Measurements from ENCODE around the gene PIGQ. TPM values are rescaled to one million over a fixed set of nuclear protein-coding genes. Genes with fewer than 3 reads are reported as not detected.
A peak's percentile ranks its signal among the peaks of the same experiment; 100 is the strongest.

PIGQ gene
- total and polyA plus RNA-seq, 3 donors from 2014 or later = 80.5 to 123 (median 95.4) TPM

GRCh38 chr16:591892-592517, 22.2 kb downstream of the PIGQ start:
- no peak overlapping the region for H3K27ac ChIP-seq
- no peak overlapping the region for H3K4me3 ChIP-seq
- H3K9me3 ChIP-seq = no peaks in the 10 kb centered on the region
- intact Hi-C loops (cut with DNase I; ENCODE audit: low total_unique reads) = no loop called here
- TF ChIP-seq POLR2A (IDR thresholded peaks at IDR 0.05) (no peak), CTCF (IDR thresholded peaks at IDR 0.05) (no peak)
- WGBS, 2 donors = 83 to 91% methylated on average over 14 to 15 of the region's 15 CpGs
- no peaks in the 10 kb centered on the region for H3K36me3 ChIP-seq (ENCODE audit: low read depth, missing control alignments)
- no peaks in the 10 kb centered on the region for H3K27me3 ChIP-seq
- H3K4me1 ChIP-seq = peaks cover 33% of the 10 kb centered on the region
- DNase-seq = no peak

DNA sequence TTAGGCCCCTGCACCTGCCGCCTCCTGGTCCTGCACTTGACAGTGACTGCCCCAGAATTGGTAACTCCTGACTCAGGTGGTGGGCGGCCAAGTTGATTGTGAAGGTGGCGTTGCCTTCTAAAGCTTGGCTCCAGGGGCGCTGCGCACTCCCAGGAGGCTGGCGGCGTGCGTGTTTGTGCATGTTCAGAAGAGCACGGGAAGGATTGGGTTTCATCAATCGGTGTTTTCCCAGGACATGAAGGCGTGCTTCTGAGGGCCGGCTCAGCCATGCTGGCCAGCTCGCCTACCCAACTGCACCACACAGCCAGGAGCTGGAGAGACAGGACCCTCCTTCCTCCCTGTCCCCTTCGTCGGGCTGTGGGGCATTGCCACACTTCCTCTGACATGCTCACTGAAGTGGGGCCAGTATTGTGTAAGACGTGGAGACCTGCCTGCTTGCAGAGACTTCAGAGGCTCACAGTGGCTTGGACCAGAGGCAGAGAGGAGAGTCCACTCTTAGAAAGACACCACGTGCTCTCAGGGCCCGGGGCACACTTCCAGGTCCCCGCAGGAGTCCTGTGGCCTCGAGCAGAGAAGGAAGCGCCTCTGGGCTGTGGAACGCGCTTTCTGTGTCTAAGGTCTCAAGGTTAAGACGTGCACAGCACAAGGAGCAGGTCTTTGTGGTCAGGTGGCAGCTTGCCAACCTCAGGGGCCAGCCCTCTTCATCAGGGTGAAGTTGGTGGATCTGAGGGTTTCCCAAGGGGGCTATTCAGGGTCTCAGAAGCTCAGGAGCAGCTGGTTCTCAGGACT, 22.9 kb downstream of the PIGQ start:
- 65 to 72% methylated on average over 24 of the region's 24 CpGs for WGBS, 2 donors
- Histone ChIP-seq H3K27me3 (no peaks in the 10 kb centered on the region), H3K36me3 (ENCODE audit: low read depth, missing control alignments) (no peaks in the 10 kb centered on the region), H3K9me3 (no peaks in the 10 kb centered on the region), H3K4me3 (no peak overlapping the region), H3K27ac (no peak overlapping the region), H3K4me1 (peaks cover 32% of the 10 kb centered on the region)
- no peak for TF ChIP-seq CTCF (IDR thresholded peaks at IDR 0.05)
- no peak for TF ChIP-seq POLR2A (IDR thresholded peaks at IDR 0.05)
- intact Hi-C loops (cut with DNase I; ENCODE audit: low total_unique reads) = no loop called here
- peak; percentile 69 for DNase-seq

DNA sequence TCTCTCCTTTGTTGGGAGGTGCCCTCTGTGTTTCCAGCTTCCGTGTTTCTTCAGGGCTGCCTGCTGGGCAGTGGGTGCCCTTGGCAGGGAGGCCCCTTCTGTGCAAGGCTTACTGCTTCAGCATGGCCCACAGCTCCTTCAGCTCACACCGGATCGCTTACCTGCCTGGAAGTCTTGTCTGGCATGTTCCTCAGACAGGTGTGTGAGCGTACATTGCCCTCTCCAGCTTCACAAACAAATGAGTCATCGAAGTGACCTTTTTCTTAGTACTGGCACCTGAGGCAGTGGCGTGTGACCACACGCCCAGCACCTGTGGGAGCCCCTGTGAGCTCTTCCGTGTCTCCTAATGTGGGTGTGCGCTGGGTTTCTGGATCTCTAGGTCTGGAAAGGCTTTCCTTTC, 23.6 kb downstream of the PIGQ start:
- no peak for DNase-seq
- Histone ChIP-seq H3K27me3 (no peaks in the 10 kb centered on the region), H3K9me3 (no peaks in the 10 kb centered on the region), H3K36me3 (ENCODE audit: low read depth, missing control alignments) (no peaks in the 10 kb centered on the region), H3K4me1 (peaks cover 25% of the 10 kb centered on the region), H3K4me3 (no peak overlapping the region), H3K27ac (no peak overlapping the region)
- no peak for TF ChIP-seq CTCF (IDR thresholded peaks at IDR 0.05)
- TF ChIP-seq POLR2A (IDR thresholded peaks at IDR 0.05) = no peak
- WGBS, 2 donors = 90 to 96% methylated on average over 9 of the region's 9 CpGs
- intact Hi-C loops (cut with DNase I; ENCODE audit: low total_unique reads) = no loop called here

DNA sequence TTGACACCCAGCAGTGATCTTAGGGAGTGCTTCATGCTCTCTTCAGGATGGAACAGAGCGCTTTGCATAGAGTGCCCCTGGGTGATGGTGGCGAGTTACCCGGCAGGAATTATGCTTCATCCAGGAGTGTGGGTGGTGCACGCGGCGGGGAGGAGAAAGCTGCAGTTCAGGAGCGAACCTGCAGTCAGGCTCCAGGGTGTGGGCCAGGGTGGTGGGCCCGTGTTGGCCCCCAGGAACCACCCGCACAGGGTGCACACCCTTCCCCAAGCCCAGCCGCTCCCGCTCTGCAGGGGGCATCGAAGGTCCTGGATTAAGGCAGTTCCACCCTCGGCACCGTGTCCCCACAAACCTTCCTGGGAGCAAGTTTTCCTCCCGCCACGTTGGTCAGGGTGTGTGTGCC, 24.0 kb downstream of the PIGQ start:
- Histone ChIP-seq H3K27me3 (no peaks in the 10 kb centered on the region), H3K9me3 (no peaks in the 10 kb centered on the region), H3K36me3 (ENCODE audit: low read depth, missing control alignments) (no peaks in the 10 kb centered on the region), H3K27ac (no peak overlapping the region), H3K4me3 (no peak overlapping the region), H3K4me1 (peaks cover 24% of the 10 kb centered on the region)
- 91 to 92% methylated on average over 14 to 16 of the region's 16 CpGs for WGBS, 2 donors
- no peak for DNase-seq
- intact Hi-C loops (cut with DNase I; ENCODE audit: low total_unique reads) = no loop called here
- TF ChIP-seq POLR2A (IDR thresholded peaks at IDR 0.05) (no peak), CTCF (IDR thresholded peaks at IDR 0.05) (no peak)

Measured in testis (tissue), 3 donors.